HG02759 (cell line): ENCODE data around the gene PLD4.
"Not testable (repeated sequence)": the region's sequence is repeated elsewhere in the genome, so short reads cannot be mapped to it uniquely, and the experiment has no call there.

Experiments
- ATAC-seq: cut with Tn5 transposase; IDR thresholded peaks from one replicate; pipeline ENCODE4 v1.9.1; 2021; ENCODE audit warnings: mild to moderate bottlenecking, moderate library complexity; ENCODE audit not compliant: unreplicated experiment

PLD4 gene

GRCh38 chr14:104939666-104940410, 15.2 kb downstream of the PLD4 start:
- no peak for ATAC-seq

GRCh38 chr14:104940526-104941150, 16.0 kb downstream of the PLD4 start:
- ATAC-seq, result no peak

GRCh38 chr14:104941508-104942365, 17.1 kb downstream of the PLD4 start:
- ATAC-seq, result no peak

GRCh38 chr14:104942586-104942985, 17.9 kb downstream of the PLD4 start:
- no peak for ATAC-seq

GRCh38 chr14:104943216-104944015, 18.7 kb downstream of the PLD4 start:
- ATAC-seq, result not testable (repeated sequence)

- ATAC-seq, result not testable (repeated sequence)
Observed at GRCh38 chr14:104944016-104944308, 19.3 kb downstream of the PLD4 start.

GRCh38 chr14:104944436-104945205, 19.9 kb downstream of the PLD4 start:
- not testable (repeated sequence) for ATAC-seq

GRCh38 chr14:104945266-104945665, 20.6 kb downstream of the PLD4 start:
- not testable (repeated sequence) for ATAC-seq

- not testable (repeated sequence) for ATAC-seq
Observed at GRCh38 chr14:104945986-104946965, 21.6 kb downstream of the PLD4 start.

GRCh38 chr14:104947201-104947600, 22.5 kb downstream of the PLD4 start:
- not testable (repeated sequence) for ATAC-seq

- not testable (repeated sequence) for ATAC-seq
Observed at GRCh38 chr14:104947881-104948735, 23.4 kb downstream of the PLD4 start.

- ATAC-seq, result no peak
Observed at GRCh38 chr14:104948736-104949031, 24.0 kb downstream of the PLD4 start.

- not testable (repeated sequence) for ATAC-seq
Observed at GRCh38 chr14:104949406-104949955, 24.8 kb downstream of the PLD4 start.

GRCh38 chr14:104950021-104950420, 25.3 kb downstream of the PLD4 start:
- ATAC-seq, result no peak

GRCh38 chr14:104950701-104951100, 26.0 kb downstream of the PLD4 start:
- not testable (repeated sequence) for ATAC-seq

- not testable (repeated sequence) for ATAC-seq
Observed at GRCh38 chr14:104951863-104952657, 27.4 kb downstream of the PLD4 start.

GRCh38 chr14:104953097-104953496, 28.4 kb downstream of the PLD4 start:
- ATAC-seq, result no peak
